Right ventricle myocardium superior (tissue), 1 donor: ENCODE results near the gene RPL29. TPM values are rescaled to one million over a fixed set of nuclear protein-coding genes. Genes with fewer than 3 reads are reported as not detected.

ENCODE experiments used
- ATAC-seq: fragments of 200-7000 bp; cut with Tn5 transposase; one replicate; pipeline ENCODE4 v1.9.1; 2020; ENCODE audit warnings: mild to moderate bottlenecking; ENCODE audit not compliant: poor library complexity
- DNase-seq: peaks from one replicate; pipeline ENCODE4 v3.0.0-alpha.2; 2020
- intact Hi-C: fragments of 100-400 bp; cut with DNase I; formaldehyde crosslinking; loops from one replicate; pipeline ENCODE4 v1.11.2; 2022
- total RNA-seq: library from RNA; stranded (reverse); fragmentation: NEBNext Ultra II Directional; extraction: Animal tissue kit (Norgen Biotek cat#: 25700); gene quantifications from one replicate; pipeline ENCODE4 v1.2.1, GENCODE V29; 2021
- donor health status: DM: no; HTN: yes; CAD: no; lungs with severe emphysema.

The RPL29 gene
- total RNA-seq, 1 donor from 2014 or later, result 594 TPM

DNA sequence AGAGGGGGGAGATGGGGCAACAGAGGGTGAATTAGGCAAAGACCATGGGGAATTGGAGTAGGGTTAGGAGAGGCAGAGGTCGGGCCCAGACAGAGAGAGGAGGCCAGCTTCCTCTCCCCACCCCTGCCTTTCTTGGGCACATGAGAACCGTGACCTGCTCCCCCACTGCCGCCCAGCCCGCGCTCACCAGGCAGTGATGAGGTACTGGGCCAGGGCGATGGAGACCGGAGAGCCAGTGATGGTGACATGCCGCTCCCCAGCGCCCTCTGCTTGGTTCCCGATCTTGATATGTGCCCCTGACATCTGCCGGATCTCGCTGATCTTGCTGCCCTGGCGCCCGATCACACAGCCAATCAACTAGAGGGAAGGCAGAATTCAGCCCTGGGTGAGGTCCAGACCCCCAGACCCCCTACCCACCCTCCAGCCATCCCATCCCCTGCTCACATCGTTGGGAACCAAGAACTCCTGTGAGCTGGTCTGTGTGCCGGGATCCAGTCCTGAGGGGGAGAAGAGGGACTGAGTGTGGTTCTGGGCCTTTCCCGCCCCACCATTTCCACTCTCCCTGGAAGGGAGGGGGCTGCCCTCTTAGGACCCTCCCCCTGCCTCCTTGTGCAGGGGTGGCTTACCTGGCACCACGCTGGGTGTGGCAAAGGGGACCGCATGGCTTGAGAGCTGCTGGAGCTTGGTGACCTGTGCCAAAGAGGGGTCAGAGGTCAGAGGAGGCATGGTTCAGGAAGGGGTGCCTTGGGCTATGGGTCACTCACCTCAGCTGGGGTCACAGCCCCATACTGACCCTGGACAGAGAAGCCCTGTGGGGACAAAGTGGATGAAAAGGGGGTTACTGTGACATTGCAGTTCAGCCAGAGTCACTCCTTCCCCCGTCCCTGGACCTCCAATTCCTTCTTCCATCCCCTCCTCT, 36.8 kb downstream of the RPL29 start:
- intact Hi-C loops, result no loop called here
- DNase-seq, result no peak

DNA sequence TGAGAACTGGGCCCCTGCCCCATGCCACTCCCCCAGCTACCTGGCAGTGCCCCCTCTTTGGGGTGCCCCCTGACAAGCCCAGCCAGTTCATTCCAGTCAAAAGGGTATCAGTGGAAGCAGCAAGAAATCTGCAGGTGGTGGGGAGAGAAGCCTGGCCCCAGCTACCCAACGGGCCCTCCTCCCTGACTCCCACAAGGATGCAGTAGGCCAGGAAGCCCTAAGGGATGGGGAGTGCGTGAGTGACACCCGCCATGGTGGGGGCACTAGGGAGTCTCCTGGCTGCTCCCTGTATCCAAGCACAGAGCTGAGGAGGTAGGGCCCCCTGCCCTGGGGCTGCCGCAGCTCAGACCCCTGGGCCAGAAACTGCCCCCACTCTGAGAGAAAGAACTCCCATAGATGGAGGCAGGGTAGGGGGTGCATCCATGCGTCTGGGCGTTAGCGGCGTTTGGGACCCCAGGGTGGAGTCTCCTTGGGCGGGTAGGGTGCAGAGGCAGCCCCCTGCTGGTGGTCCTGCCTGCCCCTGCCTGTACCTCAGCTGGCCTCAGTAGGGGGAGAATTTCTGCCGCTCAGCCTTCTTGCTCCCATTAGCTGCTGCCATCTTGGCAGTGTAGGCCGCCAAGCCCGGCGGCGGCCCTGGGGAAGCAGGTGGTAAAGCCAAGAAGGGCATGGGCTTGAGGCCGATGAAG, 38.0 kb downstream of the RPL29 start:
- intact Hi-C loops, result no loop called here
- no peak for ATAC-seq
- DNase-seq, result no peak

More for the DNA sequence above, 36.8 kb downstream of the RPL29 start:
- ATAC-seq, result no peak

DNA sequence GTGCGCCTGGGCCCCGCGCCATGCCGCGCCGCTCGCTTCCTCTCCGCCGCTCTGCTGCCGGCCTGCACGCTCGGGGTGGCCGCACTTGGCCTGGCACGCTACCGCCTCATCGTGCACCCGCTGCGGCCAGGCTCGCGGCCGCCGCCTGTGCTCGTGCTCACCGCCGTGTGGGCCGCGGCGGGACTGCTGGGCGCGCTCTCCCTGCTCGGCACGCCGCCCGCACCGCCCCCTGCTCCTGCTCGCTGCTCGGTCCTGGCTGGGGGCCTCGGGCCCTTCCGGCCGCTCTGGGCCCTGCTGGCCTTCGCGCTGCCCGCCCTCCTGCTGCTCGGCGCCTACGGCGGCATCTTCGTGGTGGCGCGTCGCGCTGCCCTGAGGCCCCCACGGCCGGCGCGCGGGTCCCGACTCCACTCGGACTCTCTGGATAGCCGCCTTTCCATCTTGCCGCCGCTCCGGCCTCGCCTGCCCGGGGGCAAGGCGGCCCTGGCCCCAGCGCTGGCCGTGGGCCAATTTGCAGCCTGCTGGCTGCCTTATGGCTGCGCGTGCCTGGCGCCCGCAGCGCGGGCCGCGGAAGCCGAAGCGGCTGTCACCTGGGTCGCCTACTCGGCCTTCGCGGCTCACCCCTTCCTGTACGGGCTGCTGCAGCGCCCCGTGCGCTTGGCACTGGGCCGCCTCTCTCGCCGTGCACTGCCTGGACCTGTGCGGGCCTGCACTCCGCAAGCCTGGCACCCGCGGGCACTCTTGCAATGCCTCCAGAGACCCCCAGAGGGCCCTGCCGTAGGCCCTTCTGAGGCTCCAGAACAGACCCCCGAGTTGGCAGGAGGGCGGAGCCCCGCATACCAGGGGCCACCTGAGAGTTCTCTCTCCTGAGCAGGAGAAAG, 39.6 kb downstream of the RPL29 start:
- peak; percentile 74 for DNase-seq
- intact Hi-C loops, result no loop called here

DNA sequence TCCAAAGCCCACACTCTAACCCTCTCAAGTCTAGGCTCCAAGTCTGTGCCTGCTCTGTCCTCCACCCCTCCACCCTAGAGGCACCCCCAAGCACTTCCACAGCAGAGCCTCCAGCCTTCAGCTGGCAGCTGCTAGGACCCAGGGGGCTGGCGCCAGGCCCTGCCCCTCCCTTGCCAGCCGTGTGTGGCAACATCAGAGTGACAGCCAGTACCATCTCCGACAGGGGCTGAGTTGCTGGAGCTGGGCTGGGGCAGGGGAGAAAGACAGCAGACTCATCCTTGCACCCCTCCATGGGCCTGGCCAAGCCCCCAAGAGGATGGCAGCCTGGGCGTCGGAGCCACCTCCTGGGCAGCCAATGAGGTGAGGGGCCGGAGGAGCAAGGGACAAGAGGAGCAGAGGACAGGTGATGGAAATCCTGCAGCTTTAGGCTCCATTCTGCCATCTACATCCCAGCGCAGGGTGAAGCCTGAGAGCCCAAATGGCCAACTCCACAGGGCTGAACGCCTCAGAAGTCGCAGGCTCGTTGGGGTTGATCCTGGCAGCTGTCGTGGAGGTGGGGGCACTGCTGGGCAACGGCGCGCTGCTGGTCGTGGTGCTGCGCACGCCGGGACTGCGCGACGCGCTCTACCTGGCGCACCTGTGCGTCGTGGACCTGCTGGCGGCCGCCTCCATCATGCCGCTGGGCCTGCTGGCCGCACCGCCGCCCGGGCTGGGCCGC, 40.4 kb downstream of the RPL29 start, which contains the start of gene GPR62:
Gene GPR62 (plus strand): TSS at position 207 of the 718 bp plus-strand sequence. CDS start 272 bp downstream, at position 479.
- no peak for ATAC-seq
- no peak for DNase-seq
- intact Hi-C loops, result no loop called here

More for the DNA sequence above, 39.6 kb downstream of the RPL29 start:
- ATAC-seq, result peak; percentile 84

DNA sequence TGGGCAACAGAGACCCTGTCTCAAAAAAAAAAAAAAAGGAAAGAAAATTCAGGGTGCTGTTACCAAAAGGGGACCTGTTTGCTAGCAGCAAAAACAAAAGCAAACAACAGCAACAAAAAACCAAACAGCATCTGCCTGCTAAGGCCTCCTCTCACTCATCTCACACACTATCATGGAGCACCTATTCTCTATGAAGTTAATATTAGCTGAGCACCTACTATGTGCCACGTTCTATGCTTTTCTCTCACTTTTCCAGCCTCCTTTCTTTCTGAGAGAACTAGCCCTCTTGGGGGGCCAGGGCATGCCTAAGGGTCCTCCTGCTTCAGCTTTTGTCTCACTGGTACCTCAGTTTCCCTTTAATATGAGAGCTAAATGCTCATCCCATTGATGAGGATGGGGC, 41.0 kb downstream of the RPL29 start:
- no peak for DNase-seq
- intact Hi-C loops, result no loop called here
- no peak for ATAC-seq

DNA sequence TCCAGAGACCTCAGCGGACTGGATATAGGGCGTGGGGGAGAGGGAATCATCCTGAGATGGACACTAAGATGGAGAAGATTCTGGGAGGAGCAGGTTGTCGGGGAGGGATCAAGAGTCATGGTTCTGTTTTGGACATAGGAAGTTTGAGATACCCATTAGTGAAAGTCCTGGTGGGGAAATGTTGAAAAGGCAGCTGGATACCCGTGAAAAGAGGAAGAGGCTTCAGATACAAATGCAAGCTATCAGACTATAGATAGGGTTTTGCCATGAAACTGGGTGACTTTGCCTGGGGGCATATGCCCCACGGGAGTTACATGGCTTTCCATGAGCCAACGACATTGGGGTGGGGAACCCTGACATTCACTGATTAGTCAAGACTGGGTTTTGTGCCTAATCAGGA, 41.6 kb downstream of the RPL29 start:
- ATAC-seq (no peak), DNase-seq (no peak)
- intact Hi-C loops, result no loop called here

DNA sequence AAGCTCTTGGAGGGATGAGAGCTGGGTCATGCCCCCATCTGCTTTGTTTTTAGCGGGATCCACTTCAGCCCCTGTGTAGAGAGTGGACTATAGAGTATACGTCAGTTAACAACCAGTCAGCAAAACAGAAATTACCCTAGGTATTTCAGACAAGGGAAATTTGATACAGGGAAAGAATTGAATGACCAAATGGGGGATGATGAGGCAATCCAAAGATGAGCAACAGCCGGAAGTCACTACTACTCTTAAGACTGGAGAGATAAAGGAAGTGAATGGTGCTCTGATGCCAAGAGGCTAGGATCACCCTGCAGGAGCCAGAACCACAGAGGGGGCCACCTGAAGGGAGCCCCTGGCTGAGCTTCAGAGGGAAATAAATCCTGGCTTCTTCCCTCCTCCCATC, 42.2 kb downstream of the RPL29 start:
- intact Hi-C loops, result no loop called here
- no peak for ATAC-seq
- DNase-seq, result no peak

DNA sequence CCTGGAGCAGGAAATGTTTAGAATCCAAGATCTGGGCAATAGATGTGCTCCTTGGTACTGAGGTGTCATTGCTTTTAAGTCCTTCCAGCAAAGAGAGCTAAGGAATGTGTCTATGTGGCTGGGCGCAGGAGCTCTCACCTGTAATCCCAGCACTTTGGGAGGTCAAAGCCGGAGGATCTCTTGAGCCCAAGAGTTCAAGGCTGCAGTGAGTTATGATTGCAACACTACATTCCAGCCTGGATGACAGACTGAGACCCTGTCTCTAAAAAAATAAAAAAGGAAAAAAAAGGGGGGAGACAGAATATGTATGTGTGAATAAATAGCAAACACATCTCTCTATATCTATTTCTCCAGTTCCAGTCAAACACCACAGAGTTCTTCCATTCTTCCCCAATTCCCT, 44.8 kb downstream of the RPL29 start:
- ATAC-seq (no peak), DNase-seq (no peak)
- intact Hi-C loops, result no loop called here

DNA sequence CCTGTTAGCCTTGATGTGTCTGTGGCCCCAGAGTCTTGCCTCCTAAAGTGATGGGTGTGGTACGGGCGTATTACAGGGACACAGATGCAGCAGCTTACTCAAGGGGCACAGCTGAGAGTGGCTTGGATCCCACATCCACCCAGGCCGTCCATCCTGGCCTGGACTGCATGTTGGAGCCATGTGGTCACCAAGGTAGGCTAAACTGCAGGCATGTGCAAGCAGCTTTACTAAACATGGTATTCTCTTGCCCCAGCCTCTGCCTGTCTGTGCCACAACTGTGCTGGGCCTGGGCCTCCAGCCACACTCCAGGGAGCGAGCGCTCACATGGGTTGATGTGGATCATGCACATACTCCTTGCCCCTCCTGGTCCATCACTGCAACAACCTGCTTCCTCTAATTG, 46.6 kb downstream of the RPL29 start:
- DNase-seq (peak; percentile 20), ATAC-seq (no peak)
- intact Hi-C loops, result no loop called here

DNA sequence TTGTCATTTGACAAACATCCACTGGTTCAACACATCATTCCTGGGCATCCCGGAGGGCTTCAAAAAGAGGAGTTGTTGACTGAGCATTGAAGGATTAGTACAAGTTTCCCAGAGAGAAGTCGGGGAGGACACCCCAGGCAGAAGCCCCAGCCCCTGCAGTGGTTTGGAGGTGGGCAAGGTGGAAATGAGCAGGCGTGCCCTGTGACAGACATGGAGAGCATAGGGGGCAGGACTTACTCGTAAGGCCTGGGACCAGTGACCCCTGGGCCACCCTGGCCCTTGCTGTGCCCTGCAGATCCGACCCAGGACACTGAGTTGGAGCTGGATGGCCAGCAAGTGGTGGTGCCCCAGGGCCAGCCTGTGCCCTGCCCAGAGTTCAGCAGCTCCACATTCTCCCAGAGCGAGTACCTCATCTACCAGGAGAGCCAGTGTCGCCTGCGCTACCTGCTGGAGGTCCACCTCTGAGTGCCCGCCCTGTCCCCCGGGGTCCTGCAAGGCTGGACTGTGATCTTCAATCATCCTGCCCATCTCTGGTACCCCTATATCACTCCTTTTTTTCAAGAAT, 47.6 kb downstream of the RPL29 start:
- intact Hi-C loops, result no loop called here
- DNase-seq, result peak; percentile 22
- ATAC-seq, result no peak

DNA sequence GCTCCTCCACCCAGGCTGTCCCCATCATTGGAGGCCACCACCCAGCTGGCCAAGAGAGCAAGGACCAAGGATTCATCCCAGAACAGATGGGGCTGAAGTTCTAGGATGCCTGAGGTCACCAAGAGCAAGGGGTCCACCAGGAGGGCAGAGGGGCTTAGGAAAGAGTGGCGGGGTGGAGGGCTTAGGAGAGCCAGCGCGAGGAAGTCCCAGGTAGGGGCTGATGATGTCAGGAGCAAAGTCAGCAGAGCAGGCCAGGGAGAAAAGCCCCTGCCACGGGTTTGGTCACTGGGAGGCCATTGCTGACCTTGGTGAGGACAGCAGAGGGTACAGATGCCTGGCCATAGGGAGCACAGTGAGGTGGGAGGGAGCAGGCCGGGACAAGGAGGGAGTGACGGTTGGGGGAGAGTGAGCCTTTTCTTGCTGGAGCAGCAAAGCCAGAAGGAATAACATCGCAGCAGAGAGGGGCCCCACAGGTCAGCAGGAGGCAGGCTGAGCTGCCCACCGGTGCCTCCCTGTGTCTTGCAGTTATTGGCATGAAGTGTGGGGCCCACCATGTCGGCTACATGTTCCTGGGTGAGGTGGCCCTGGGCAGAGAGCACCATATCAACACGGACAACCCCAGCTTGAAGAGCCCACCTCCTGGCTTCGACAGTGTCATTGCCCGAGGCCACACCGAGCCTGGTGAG, 48.3 kb downstream of the RPL29 start:
- intact Hi-C loops, result no loop called here
- ATAC-seq (no peak), DNase-seq (peak; percentile 15)

DNA sequence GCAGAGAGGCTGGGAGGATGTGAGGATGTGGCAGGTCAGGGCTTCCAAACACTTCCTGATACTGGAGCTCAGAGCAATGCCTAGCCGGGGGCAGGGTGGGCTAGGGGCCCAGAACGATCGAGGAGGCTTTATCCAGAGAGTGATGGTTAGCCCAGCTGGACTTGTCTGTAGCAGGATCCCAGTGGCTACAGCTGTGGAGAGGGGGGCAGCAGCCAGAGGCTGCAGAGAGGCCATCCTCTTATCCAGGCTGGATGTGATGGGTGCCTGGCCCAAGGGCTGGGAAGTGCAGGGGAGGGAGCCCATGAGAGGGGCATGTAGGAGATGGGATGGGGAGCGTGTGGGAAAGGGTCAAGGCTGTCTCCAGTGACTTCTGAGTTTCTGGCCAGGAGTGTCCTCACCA, 48.9 kb downstream of the RPL29 start:
- DNase-seq, result peak; percentile 29
- intact Hi-C loops, result no loop called here
- ATAC-seq, result no peak

DNA sequence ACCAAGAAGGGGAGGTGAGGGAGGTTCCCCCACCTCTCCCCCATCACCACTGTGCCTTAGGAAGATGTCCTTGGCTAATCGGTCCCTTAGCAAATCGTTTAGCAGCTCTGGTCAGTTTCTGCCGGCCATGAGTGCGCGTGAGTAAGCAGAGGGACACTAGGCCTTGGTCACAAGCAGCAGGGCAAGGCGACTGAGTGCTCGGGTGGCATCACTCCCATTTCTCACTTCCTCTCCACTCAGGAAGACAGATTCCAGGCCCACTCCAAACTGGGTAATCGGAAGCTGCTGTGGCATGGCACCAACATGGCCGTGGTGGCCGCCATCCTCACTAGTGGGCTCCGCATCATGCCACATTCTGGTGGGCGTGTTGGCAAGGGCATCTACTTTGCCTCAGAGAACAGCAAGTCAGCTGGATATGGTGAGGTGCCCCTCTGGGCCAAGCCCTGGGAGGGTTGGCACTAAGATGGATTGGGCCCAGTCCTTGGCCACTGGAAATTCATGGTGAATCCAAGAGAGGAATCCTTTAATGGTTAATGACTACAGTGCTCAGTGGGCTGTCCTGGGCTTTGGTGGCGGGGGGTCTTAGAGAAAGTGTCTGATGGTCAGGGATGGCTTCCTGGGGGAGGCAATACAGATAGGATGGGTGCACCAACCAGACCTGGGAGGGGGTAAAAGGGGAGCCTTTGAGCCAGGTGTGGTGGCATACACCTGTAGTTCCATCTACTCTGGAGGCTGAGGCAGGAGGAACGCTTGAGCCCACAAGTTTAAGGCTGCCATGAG, 49.6 kb downstream of the RPL29 start:
- intact Hi-C loops, result no loop called here
- ATAC-seq (no peak), DNase-seq (no peak)

DNA sequence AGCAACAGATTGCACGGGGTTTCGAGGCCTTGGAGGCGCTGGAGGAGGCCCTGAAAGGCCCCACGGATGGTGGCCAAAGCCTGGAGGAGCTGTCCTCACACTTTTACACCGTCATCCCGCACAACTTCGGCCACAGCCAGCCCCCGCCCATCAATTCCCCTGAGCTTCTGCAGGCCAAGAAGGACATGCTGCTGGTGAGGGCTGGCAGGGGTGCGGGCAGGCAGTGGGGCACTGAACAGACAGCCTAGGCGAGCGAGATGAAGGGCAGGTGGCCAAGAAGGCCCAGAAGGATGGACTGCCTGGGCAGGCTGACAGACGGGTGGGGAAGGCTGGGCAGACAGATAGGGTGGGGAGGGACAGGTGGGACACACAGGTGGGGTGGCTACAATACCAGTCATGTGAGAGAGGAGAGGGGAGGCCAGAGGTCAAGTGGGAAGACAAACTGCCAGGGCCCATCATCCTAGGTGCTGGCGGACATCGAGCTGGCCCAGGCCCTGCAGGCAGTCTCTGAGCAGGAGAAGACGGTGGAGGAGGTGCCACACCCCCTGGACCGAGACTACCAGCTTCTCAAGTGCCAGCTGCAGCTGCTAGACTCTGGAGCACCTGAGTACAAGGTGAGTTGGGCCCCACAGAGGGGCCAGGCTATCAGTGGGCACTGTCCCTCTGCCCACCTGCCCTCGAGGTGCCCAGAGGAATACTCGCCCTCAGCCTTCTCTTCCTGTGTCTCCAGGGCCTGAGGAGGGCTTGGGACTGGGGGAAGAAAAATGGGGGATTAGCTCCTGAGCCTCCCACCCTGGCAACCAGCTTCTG, 50.5 kb downstream of the RPL29 start:
- no peak for ATAC-seq
- intact Hi-C loops, result no loop called here
- peak; percentile 32 for DNase-seq

DNA sequence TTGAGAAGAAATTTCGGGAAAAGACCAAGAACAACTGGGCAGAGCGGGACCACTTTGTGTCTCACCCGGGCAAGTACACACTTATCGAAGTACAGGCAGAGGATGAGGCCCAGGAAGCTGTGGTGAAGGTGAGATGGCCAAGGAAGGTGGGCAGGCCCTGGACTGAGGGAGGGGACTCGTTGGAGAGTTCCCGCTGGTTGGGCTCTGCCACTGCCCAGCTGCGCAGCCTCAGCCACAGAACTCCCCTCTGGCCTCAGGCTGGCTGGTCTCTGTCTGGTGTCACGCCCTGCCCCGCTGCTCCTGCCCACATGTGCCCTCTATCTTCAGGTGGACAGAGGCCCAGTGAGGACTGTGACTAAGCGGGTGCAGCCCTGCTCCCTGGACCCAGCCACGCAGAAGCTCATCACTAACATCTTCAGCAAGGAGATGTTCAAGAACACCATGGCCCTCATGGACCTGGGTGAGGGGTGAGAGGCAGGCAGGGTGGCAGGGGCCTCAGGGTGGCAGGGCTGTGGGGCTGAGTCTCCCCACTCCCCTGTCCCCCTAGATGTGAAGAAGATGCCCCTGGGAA, 51.2 kb downstream of the RPL29 start:
- DNase-seq, result peak; percentile 38
- no peak for ATAC-seq
- intact Hi-C loops, result no loop called here
